Measurements from ENCODE around the gene L2HGDH.

Gene L2HGDH

DNA sequence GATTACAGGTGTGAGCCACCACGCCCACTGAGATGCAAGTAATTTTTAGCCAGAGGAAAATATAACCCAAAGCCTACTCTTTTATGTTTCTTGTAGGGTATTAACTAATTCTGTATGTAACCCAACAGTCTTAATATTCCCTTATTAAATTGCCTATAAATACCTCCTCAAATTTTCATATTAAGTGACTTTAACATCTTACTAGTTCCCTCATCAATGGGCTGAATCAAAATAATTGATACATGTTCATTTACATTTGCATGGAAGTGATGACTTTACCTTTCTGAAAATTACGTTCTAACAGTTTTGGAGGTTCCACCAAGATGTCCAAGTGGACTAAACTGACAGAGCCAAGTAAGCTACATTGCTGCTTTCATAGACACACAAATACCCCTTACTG lies 83.7 kb downstream of the L2HGDH start:
- DNase-seq (ENCODE audit: low spot score): no peak

DNA sequence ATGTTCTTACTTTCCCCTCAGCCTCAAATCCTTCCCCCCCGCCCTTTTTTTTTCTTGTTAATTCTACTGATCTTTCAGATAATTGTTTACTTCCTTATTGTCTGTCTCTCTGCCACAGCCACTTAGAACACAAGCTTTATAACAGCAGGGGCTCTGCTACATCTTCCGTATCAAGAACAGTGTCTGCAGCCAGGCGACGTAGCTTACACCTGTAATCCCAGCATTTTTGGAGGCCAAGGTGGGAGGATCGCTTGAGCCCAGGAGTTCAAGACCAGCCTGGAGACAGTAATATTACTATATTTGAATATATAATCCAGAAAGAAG lies 86.1 kb downstream of the L2HGDH start:
- no peak for DNase-seq (ENCODE audit: low spot score)

DNA sequence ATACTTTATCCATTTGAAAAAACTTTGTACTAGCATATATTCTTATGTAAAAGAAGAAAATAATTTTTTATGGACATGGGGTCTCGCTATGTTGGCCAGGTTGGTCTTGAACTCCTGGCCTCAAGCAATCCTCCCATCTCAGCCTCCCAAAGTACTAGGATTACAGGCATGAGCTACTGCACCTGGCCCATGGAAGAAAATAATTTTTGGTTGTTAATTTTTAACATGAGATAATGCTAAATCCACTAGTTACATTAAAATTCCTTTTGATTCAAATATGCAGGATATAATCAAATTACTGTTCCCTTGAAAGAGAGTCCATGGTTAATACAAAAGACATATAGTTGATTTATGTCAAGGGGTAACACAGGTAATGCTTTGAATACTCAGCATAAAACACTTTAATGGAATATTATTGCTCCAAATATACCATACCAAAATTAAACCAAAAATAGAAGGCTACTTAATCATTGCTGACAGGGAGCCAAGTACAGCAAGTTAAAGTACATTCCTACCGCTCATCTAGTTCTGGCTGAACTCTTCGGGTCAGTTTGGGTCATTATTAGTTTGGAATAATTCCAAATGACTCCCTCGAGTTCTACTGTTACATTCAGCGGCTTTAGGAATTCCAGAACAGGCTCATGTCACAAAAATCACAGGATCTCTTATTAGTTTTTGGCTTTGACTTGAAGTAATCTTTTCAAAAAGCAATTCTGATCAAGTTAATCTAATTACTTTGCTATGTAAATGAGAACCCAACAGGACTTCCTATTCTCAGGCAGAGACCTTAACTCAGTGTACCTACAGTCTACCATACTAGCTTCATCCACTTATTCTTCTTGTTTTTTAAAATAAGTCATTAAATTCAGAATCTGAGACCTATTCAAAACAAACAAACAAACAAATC lies 86.7 kb downstream of the L2HGDH start:
- DNase-seq (ENCODE audit: low spot score): no peak

DNA sequence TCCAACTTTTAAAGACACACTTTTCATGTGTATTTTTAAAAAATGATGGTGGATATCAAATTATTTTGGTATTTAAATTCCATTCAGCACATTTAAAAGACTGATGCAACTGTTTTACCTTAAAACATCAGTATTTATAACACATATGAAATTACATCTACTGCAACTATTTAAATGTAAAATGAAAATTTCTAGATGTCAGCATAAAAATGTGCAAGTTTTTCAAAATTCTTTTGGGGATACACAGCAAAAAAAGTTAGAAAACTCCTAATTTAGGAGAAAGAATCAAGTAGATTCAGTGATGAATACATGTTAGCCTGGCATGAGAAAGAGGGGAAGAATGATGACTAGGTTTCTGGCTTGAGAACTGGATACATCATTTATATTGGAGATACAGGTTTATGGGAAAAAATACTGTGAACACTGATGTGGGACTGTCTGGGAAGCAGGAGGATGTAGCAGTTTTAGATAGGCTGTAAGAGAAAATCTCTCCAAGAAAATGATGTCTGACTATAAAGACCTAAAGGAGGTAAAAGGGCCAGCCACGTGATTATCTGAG lies 89.9 kb downstream of the L2HGDH start:
- no peak for DNase-seq (ENCODE audit: low spot score)

DNA sequence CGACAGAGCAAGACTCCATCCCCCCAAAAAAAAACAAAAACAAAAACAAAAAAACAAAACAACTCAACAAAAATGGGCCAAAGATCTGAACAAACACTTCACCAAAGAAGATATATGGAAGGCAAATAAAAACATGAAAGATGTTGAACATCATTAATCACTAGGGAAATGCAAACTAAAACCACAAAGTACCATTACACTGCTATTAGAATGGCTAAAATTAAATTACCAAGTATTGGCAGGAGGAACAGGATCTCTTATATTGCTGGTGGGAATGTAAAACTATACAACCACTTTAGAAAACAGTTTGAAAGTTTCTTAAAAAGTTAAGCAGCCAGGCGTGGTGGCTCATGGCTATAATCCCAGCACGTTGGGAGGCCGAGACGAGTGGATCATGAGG lies 93.5 kb downstream of the L2HGDH start:
- DNase-seq (ENCODE audit: low spot score): no peak

DNA sequence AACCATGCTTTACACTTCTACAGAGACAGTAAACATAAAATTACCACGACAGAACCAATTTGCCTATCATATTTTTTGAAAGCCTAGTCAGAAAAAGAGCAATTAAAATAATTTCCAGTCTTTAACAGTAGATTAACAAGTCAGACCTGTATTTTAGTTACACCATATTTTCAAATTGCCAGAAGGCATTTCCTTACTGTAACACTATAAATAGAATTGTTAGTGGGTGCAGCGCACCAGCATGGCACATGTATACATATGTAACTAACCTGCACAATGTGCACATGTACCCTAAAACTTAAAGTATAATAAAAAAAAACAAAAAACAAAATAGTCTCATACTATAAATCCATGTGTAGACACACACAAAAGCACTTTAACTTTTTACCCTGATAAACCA lies 96.6 kb downstream of the L2HGDH start:
- no peak for DNase-seq (ENCODE audit: low spot score)

DNA sequence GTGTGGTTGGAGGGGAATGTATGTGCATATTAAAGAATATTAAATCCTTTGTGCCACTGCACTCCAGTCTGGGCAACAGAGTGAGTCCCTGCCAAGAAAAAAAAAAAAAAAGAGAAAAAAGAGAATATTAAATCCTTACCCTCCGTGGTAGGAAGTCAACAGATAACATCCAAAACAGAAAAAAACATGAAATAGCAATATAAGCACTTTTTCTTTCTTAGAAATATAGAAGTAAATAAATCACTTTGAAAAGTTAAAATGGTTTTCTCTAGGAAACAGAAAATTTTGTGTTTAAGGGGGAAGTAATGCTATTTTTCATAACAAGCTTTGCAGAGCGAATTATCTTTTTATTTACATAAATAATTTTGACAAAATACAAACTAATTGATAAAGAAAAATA lies 98.2 kb downstream of the L2HGDH start:
- no peak for DNase-seq (ENCODE audit: low spot score)

DNA sequence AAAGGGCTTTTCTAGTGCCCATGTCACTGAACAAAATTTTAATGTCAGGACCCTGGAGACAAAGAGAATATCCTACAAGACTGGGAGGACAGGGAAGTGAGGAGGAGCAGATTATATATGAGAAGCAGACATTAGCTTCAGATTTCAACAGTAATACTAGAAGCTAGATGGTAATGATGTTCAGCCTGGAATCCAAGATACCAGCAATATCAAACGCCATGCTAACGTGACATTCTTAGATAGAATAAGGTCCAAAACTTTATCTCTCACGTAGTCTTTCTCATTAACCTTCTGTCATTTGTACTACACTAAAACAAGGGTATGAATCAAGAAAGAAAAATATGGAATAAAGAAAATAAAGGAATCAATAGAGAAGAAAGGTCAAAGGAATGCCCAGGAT lies 99.3 kb downstream of the L2HGDH start:
- DNase-seq (ENCODE audit: low spot score): no peak

DNA sequence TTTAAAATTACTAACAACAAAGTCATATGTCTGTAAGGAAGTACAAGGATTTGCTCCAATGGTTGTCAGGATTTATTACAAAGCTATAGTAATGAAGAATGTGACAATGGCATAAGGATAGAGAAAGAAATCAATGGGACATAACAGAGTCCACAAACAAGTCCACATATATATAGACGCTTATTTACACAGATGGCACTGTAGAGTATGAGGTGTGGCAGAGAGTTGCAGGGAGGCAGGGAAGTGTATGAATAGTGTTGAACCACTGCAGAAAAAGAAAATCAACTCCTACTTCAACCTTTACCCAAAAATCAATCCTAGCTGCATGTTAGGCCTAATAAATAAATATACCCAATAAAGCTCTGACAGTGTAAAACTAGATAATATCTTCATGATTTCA lies 102.0 kb downstream of the L2HGDH start:
- no peak for DNase-seq (ENCODE audit: low spot score)

DNA sequence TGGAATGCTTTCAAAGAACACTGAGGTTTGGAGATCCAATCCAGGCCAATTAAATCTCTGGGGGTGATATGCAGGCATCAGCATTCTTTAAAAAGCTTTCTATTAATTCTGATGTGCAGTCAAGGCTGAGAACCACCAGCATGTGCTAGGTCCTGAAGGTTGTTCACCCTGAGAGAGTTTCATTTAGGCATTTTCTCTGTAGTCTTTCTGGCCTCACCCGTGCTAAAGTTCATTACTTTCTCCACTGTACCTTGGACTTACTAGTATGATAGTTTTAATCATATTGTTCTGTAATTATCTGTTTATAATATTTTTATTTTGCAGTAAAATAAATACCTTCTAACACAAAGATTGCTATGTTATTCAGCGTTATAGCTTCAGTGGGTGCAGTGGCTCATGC lies 113.5 kb downstream of the L2HGDH start:
- DNase-seq (ENCODE audit: low spot score): no peak

DNA sequence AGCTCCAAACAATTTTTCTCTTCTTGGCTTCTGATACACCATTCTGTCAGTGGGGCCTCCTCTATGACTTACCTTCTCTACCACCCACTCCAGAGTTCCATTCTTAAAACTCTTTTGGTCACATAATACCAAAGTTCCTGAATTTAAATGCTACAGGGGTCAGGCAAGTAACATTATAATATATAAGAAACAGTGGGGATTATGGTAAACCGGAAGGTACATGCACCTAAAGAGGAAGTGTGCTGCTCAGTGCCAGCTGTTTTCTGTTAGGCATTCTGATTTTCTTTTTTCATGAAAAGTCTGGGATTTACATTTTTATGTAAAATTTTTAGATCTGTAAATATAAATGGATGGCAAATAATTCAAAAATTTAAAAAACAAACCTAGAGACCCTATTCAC lies 120.5 kb downstream of the L2HGDH start:
- no peak for DNase-seq (ENCODE audit: low spot score)
